GM18526 (cell line): Measurements from ENCODE around the gene CEPT1.

Experiments
- POLR2A ChIP-seq: IDR thresholded peaks from 3 replicates; pipeline ENCODE4 v1.6.1; 2011; ENCODE audit not compliant: insufficient read length; ENCODE audit errors: extremely low read depth

The CEPT1 gene

GRCh38 chr1:111211921-111212320 is 71.9 kb downstream of the CEPT1 start:
- TF ChIP-seq POLR2A = no peak

GRCh38 chr1:111212634-111213335 is 72.8 kb downstream of the CEPT1 start:
- TF ChIP-seq POLR2A = no peak

GRCh38 chr1:111213412-111213811 is 73.4 kb downstream of the CEPT1 start:
- no peak for TF ChIP-seq POLR2A

GRCh38 chr1:111214074-111214801 is 74.2 kb downstream of the CEPT1 start:
- peak; percentile 55 for TF ChIP-seq POLR2A

GRCh38 chr1:111214884-111215283 is 74.9 kb downstream of the CEPT1 start:
- peak; percentile 23 for TF ChIP-seq POLR2A

- TF ChIP-seq POLR2A = no peak
Observed at GRCh38 chr1:111216751-111217150, 76.7 kb downstream of the CEPT1 start.

GRCh38 chr1:111217183-111217910 is 77.3 kb downstream of the CEPT1 start:
- no peak for TF ChIP-seq POLR2A

- no peak for TF ChIP-seq POLR2A
Observed at GRCh38 chr1:111218701-111219556, 78.9 kb downstream of the CEPT1 start.

- TF ChIP-seq POLR2A = peak; percentile 60
Observed at GRCh38 chr1:111219557-111220286, 79.7 kb downstream of the CEPT1 start.

GRCh38 chr1:111220302-111220890 is 80.4 kb downstream of the CEPT1 start:
- TF ChIP-seq POLR2A = no peak

- no peak for TF ChIP-seq POLR2A
Observed at GRCh38 chr1:111221276-111221632, 81.2 kb downstream of the CEPT1 start.

GRCh38 chr1:111221633-111222291 is 81.7 kb downstream of the CEPT1 start:
- TF ChIP-seq POLR2A = no peak

- TF ChIP-seq POLR2A = peak; percentile 5
Observed at GRCh38 chr1:111222308-111223125, 82.5 kb downstream of the CEPT1 start.
